GM19023 (cell line): Measurements from ENCODE around the gene RNF126.
"Not testable (repeated sequence)": the region's sequence is repeated elsewhere in the genome, so short reads cannot be mapped to it uniquely, and the experiment has no call there.

Source experiments
- ATAC-seq: cut with Tn5 transposase; IDR thresholded peaks from one replicate; pipeline ENCODE4 v1.9.1; 2021; ENCODE audit warnings: mild to moderate bottlenecking, moderate library complexity; ENCODE audit not compliant: unreplicated experiment

RNF126 gene

GRCh38 chr19:632579-633067 lies 30.4 kb downstream of the RNF126 start:
- peak; percentile 15 for ATAC-seq

GRCh38 chr19:629961-630714 lies 32.9 kb downstream of the RNF126 start:
- ATAC-seq, result no peak

GRCh38 chr19:629515-629914 lies 33.5 kb downstream of the RNF126 start:
- ATAC-seq, result not testable (repeated sequence)

- no peak for ATAC-seq
Observed at GRCh38 chr19:628168-628567, 34.8 kb downstream of the RNF126 start.

- ATAC-seq, result not testable (repeated sequence)
Observed at GRCh38 chr19:626566-626965, 36.4 kb downstream of the RNF126 start.

- ATAC-seq, result no peak
Observed at GRCh38 chr19:625257-625656, 37.8 kb downstream of the RNF126 start.

GRCh38 chr19:624433-625109 lies 38.4 kb downstream of the RNF126 start:
- no peak for ATAC-seq

GRCh38 chr19:623974-624373 lies 39.0 kb downstream of the RNF126 start:
- no peak for ATAC-seq

GRCh38 chr19:623175-623916 lies 39.7 kb downstream of the RNF126 start:
- ATAC-seq, result no peak

- no peak for ATAC-seq
Observed at GRCh38 chr19:622666-623065, 40.3 kb downstream of the RNF126 start.

- ATAC-seq, result no peak
Observed at GRCh38 chr19:621819-622218, 41.2 kb downstream of the RNF126 start.

GRCh38 chr19:621191-621590 lies 41.8 kb downstream of the RNF126 start:
- ATAC-seq, result not testable (repeated sequence)

GRCh38 chr19:620166-620862 lies 42.7 kb downstream of the RNF126 start:
- no peak for ATAC-seq

- ATAC-seq, result no peak
Observed at GRCh38 chr19:619286-620002, 43.6 kb downstream of the RNF126 start.

- ATAC-seq, result no peak
Observed at GRCh38 chr19:618674-619285, 44.2 kb downstream of the RNF126 start.

GRCh38 chr19:618247-618619 lies 44.8 kb downstream of the RNF126 start:
- no peak for ATAC-seq

GRCh38 chr19:617551-618246 lies 45.3 kb downstream of the RNF126 start:
- no peak for ATAC-seq

GRCh38 chr19:616747-617526 lies 46.1 kb downstream of the RNF126 start:
- ATAC-seq, result no peak
